NCI-H524 (cell line): ENCODE measurements around the gene HOXC5.

Experiments
- DNase-seq, 2 experiments: peaks; one replicate each; lab custom pipeline; 2025; lab: John Stamatoyannopoulos, UW

Gene HOXC5

DNA sequence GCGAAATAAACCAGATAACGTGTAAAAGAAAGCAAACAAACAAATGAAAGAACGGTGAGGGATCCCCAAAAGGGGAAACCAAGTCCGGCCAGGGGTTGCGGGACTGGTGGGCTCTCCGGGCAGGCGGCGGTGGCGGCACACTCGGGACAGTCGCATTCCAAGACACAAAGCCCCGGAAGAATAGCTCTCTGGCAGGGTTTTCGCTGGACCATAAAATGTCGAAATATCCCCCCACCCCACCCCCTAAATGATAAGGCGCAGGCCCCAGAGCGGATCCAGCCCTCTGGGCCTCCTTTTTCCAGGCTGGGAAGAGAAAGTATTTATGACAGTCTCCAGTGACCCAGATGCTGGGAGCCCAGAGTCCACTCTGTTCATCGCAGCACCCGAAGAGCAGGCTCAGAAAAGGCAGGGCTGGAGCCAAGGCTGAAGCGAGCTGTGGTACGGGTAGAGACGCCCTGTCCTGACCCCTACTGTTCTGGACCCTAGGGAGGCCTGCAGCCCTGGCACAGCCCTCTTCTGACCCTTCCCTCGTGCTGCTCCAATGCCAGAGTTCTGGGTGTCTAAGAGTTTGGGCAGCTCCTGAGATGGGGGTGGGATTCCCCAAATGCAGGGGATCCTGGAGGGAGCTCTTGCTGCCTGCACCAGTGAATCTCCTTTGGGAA, 26.2 kb upstream of the HOXC5 start:
- no peak for DNase-seq

DNA sequence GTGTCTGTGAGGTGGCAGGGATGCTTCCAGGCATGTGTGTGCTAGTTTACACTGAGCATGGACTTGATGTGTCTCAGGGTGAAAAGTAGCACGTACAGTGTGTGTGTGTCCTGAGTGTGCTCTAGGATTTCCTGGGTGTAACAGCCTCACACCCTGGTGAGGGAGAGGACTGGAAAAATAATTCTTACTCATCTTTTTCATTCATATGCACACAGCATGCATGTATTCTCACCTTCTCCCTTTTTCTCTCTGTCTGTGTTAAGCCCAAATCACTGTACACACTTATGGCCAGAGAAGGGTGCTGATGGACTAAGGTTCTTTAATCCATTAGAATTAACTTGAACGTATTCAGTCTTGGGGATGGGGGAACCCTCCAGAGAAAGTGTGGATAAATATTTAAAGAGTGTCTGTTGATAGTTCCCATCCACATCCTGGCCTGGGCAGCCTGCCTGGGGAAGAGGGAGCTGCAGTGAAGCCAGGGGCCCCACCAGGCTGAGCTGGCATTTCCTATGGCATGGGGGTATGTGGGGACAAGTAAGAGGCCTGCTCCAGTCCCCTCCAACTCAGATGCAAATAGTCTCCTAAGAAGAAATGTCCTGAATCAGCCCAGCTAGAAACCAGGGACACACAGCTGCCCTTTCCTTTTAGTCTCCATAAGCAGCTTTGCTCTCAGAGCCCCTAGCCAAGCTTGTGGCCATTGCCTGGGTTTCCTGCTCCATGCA, 25.2 kb upstream of the HOXC5 start:
- no peak for DNase-seq

DNA sequence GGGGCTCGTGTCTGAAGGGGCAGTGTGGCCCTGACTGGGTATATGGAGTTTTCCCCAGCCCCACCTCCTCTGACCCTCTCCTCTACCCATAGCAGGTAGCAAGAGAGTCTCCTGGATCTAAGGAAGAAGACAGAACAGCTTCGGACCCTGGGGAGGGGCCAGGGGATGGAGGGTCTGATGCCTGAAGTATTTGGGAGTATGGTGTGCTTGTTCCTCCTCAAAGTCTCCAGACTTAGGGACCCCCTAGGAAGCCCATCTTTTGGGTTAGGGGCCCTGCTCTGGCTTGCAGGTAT, 24.6 kb upstream of the HOXC5 start:
- DNase-seq: no peak

DNA sequence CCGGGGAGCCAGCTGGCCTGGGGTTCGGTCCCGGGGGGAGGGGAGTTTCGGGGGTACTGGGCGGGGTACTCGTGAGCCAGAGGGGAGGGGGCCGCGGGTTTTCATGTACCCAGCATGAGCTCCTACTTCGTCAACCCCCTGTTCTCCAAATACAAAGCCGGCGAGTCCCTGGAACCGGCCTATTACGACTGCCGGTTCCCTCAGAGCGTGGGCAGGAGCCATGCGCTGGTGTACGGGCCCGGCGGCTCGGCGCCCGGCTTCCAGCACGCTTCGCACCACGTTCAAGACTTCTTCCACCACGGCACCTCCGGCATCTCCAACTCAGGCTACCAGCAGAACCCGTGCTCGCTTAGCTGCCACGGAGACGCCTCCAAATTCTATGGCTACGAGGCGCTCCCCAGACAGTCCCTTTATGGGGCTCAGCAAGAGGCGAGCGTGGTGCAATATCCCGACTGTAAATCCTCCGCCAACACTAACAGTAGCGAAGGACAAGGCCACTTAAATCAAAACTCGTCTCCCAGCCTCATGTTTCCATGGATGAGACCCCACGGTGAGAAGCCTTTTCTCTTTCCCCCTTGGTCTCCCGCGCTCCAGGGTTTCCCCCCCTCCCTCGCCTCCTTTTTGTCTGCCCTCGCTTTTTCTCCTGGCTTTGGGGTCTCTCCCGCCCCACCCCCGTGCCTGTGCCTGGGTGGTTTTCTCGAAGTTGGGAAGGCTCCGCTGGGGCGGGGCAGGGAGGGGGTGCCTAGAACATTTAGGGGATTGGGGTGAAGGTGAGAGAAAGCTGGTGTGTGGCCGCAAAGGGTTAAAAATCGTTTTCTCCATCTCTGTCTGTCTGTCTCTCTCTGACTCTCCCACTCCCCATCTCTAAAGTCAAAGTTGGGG, 23.4 kb upstream of the HOXC5 start:
- peak in 1 of 2 experiments; percentile 46 for DNase-seq

DNA sequence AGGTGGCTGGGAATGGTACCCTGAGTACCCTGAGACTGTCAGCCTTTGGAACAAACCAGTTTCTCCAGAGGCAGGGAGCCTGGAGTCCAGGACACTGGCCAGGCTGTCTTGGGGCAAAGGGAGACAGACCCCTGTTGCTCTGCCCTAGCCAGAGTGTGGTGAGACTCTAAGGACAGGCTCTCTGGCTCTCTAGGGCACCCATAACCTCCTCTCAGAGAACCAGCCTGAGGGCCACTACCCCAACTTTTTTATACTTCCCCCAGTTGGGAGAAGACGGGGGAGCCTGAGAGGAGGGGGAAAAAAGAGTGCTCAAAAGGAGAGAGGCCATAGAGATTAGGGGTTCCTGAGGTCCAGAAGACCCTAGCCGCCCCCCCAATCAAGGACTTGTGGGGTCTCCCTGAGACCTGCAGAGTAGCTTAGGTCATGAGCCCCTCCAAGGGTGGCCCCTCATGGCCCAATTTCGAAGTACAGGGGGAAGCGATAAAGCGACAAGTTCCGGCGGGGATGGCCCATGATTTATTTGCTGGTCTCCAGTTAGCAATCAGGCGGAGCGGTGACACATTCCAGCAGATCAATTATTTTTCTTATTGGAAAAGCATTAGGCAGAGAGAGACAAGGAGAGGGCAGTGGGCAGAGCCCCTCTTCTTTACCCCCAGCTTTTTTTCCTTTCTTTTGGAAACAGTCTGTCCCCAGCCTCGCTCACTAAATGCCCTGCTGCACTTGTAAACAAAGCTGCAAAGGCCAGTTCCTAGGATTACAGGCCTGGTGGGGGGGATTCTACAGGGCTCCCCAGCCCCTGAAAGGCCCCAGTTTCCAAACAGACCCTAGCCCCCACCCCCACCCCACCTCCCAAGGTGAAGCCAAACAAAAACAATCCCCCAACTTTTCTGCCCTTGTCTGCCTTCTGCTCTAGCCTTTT, 22.5 kb upstream of the HOXC5 start:
- no peak for DNase-seq

DNA sequence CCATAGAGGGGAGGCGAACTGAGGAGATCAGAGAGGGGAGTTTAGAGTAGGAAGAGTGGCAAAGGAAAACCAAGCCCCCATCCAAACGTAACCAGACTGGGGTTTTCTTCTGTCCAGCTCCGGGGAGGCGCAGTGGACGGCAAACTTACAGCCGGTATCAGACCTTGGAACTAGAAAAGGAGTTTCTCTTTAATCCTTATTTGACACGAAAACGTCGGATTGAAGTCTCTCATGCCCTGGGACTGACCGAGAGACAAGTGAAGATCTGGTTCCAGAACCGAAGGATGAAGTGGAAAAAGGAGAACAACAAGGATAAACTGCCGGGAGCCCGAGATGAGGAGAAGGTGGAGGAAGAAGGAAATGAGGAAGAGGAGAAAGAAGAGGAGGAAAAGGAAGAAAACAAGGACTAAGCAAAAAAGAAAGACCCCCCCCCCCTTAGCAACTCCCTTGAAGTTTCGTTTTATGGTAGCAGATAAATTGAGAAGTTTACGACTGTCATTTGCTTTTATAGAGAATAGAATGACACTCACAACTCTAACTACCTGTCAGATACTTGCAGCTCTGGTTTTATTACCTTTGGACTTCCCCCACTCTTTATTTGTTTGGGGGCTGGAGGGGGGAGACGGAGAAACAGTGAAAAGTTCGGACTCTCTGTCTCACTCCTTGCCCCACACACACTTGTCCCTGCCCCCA, 21.7 kb upstream of the HOXC5 start:
- no peak for DNase-seq

DNA sequence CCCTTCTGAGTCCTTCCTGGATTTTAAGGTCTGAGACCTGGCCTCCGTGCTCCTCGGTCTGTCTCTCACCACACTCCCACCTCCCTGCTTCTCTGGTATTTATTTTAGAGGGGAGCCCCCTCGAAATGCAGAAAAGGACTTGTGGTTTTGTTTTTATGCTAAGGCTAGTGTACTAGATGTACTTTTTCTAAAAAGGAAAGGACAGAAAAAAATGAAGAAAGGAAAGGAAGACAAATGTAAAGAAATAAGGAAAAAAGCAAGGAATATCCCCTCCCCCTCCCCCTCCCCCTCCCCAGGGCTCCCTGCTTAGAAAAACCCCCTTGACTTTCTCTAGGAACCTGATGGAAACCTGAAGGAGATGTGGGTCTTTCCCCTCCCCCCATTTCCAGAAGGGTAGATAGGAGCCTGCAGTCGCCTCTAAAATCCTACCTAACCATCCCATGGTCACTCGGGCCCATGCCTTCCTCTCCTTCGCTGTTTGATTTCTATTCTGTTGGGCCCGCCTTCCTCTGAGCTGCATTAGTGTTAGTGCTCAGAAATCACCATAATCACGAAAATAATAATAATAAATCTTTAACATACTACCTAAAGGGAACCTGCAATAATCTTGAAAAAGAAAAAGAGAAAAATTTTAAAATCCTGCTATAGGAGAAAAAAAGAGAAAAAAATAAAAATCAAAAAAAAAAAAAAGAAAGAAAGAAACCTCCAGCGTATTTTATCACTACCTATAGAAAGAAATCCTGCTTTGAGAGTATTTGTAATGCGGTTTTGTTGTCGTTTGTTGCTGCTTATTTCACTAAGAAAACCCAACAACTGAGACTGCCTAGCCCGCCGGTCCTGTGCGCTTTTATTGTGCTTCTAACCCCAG, 21.0 kb upstream of the HOXC5 start:
- no peak for DNase-seq

DNA sequence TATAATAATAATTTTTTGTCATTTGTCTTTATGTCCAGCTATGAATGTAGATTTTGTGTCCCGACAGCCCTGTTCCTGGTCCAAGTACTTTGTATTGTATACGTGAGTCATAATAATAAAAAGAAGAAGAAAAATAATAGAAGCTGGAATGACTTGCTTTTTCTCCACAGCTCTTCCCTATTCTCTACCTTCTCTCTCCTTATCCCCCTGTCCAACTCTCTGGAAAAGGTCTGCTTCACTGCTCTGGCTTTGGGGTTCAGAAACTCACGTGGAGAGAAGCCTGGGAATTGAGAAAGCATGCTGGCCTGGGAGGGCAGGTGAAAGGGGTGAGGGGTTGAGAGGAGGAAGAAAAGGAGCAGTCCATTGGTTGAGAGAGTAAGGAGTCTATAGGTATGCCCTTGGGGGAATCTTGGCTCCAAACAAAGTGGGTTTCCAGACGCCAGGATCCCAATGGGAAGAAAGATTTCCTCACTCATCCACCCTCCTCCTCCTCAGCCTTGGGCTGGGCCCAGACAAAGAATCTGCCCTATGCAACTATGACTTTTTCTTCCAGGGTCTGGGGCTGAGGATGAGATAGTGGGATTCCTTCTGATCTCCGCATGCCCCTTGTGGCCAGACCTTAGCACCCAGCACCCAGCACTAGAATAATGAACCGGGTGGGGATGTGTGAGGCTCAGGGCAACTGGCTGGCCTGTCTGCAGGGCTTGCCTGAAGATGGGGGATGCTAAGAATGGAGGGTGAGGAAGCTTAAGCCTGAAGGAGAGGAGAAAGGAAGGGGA, 20.0 kb upstream of the HOXC5 start:
- no peak for DNase-seq

DNA sequence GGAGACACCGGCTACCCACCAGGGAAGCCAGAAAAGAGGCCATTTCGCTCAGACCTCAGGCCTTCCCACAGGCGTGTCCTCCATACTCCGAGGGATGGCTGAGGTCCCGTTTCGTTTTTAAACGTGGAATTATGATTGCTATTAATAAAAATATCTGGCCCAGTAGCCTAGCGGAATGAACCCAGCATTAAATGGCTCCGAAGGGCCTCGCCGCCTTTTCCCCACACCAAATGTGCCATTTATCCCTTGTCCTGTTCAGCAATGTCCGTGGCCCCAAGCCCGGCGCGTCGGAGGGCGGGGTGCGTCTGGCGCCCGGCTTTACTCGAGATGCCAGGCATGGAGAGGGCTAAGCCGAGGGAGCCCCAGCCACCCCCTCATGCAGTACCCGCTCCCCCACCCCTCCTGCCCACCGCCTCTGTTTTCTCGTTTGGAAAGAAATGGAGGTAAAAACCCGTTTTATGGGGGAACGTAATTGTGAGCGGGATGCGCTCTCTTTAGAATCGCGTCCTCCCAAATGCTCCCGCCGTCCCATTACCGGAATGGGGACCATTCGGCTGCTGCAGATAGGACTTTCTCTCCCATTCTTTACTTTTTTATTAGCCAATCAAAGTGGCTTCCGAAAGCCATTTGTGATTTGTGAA, 18.4 kb upstream of the HOXC5 start:
- DNase-seq: no peak

DNA sequence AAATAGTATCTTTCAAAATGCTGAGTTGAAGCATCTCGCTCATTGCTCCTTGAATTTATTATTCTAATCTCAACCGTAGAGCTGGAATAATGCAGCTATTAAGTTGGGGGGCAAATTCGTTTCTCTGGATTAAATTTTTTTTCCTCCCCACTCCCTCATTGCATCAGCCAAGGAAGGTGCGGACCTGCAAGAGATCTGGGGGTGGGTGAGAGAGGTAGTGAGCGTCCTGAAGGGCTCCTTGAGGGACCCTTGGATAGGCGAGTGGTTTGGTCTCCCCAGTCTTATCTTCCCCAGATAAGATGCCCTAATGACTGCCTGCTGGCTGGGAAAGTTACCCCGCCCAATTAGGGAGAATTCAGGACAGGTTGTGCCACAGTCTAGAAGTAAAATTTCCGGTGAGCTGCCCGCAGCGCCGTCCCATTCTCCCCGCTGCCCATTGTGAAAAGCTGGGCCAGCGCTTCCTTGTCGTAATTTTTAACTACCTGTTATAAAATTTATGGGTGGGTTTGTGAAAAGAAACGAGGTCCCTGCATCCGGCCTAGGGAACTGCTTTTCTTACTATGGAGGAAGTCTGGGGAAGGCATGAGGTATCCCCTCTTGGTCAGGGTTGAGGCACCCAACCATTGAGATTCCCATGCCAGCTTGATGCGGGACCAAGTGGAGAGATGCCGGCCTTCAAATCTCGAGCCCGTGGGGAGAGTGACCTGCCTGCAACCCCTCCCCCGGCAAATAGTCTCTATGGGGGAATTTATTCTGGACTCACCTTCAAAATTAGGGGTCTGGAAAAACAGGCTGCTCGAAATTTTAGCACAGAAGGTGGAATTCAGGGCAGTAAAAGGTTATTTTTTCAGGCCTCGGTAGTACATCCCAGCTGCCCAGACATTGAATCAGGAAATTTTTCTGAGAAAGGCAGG, 17.6 kb upstream of the HOXC5 start:
- DNase-seq: no peak

DNA sequence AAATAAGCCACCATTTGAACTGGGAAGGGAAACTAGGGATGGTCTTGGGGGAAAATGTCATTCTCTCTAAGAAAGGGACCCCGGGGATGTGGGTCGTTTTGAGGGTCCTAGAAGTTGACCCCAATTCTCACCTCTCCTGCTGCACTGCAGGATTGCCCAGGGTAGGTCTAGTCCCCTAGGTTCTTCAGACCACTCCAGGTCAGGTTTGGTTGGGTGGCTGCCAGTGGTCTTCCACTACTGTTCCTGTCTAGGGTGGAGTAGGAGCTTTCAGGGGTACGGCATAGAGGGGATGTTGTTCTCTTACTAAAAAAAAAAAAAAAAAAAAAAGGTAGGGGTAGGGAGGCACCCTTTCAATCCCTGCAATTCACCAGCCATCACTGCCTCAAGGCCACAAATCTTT, 16.8 kb upstream of the HOXC5 start:
- no peak for DNase-seq

DNA sequence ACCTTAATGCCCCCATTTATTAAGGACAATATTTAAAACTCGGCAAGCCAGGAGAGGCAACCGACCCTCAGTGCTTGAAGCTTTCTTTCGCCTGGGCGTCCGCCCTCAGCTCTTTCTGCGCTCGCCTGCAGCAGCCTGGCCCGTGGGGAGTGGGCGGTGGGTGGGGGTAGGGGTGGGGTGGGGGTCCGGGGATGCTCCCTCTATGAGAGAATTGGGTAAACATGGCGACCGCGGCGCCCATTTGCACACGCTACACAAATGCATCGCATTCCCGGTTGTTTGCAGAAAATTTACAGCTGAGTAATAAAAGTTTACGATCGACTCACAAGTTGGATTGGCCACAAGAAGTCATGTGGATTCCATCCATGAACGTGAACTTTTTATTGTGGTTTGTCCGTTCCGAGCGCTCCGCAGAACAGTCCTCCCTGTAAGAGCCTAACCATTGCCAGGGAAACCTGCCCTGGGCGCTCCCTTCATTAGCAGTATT, 16.3 kb upstream of the HOXC5 start:
- DNase-seq: peak in 1 of 2 experiments; percentile 55

DNA sequence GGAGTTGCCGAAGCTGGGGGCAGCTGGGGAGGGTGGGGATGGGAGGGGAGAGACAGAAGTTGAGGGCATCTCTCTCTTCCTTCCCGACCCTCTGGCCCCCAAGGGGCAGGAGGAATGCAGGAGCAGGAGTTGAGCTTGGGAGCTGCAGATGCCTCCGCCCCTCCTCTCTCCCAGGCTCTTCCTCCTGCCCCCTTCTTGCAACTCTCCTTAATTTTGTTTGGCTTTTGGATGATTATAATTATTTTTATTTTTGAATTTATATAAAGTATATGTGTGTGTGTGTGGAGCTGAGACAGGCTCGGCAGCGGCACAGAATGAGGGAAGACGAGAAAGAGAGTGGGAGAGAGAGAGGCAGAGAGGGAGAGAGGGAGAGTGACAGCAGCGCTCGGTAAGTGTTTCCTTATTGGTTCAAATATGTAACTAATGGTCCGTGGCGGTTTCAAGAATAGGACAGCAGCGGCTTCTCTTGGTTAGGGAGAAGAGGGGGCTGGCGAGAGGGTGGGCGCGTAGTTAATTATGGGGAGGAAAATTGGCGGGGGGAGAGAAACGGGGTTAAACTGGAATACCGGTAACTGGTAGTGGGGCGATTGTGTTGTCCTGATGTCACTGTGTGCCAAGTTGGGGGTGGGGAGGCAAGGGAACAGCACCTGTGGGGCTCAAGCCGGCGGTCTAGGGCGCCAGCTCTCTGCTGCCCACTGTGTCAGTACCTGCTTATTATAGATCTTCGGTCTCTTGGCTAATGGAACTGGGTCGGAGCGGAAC, 15.6 kb upstream of the HOXC5 start:
- DNase-seq: peak; percentile 79 to 83

DNA sequence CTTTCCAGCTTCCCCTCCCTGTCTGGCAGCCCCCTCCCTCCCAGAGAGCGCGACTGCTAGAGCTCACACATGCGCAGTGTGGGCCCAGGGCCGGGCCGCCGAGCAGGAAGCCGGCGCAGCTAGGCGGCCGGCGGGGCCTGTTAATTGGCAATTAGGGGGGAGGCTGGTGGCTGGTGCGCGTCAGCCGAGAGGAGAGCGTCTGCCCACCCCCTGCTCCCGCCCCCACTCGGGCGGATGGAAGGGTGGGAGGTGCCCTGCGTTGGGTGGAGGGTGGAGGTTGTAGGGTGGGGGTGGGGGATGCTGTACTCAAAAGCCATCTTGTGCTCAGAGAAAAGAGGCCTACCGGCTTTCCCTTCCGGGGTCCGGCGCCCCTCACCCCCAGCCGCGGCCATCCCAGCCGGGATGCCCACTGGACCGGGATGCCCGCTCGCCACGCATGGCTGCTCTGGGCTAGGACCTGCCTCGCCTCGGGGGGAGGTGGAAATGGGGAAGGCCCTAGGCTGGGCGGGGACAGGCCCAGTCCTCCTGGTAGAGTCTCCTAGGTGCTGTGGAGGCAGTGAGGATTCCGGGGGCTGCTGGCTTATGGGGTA, 14.9 kb upstream of the HOXC5 start:
- peak; percentile 89 to 95 for DNase-seq

DNA sequence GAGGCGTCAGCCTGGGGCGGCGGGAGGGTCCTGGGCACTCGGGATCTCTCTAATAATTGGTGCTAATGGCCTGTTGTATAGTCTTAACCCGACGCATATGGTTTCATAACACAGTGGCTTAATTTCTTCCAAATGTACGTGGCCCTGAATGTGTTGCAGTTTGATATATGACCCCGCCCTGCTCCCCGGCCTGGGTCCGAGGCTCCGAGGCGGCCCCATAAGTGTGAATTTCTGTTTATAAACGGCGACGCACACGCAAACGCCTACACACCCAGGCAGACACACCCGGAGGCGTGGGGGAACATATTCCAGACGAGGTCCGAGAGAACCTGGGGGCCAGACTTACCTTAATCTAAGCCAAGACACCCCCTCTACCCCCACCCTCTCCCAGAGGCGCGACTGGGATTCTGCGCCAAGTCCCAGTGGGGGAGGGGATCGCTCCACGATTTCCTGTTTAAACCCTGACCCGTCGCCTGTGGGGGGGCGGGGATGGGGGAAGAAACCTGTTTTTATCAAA, 14.3 kb upstream of the HOXC5 start:
- no peak for DNase-seq

DNA sequence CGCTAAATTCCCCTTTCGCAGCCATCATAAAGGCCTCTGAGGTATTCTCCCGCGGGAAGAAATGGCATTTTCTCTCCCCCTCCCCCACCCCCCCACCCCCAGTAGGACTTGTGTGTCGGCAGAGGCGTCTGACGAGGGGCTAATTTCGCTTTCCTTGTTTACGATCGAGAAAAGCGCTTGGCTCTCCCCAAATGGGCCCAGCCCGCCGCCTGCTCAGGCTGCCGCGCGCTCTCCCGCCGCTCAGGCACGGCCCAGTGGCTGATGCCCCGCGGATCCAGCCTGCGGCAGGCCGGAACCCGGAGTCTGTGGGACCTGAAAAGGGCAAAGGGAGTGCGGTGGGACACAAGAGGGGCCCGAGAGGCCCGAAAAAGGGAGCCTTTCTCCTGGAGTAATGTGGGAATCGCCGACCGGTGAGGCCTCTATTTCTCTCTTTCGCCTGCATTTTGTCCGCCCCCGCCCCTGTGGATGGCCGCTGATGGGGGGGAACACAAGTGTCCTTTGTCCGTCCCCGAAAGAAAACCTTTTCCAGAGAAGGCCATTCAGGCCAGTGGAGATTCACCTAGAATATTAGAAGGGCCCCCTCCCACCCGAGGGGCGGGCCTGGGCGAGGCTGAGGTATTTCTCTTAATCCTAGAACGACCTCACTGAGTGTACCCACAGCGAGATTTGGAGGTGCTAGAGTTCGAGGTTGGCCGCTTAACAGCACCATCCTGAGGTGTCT, 13.6 kb upstream of the HOXC5 start:
- no peak for DNase-seq
